Measurements from ENCODE around the gene TMEM200C. TPM values are rescaled to one million over a fixed set of nuclear protein-coding genes. Genes with fewer than 3 reads are reported as not detected.
"Not testable (repeated sequence)": the region's sequence is repeated elsewhere in the genome, so short reads cannot be mapped to it uniquely, and the experiment has no call there.

Gene TMEM200C
- total RNA-seq, 1 experiment from 2014 or later: 0.05 TPM

DNA sequence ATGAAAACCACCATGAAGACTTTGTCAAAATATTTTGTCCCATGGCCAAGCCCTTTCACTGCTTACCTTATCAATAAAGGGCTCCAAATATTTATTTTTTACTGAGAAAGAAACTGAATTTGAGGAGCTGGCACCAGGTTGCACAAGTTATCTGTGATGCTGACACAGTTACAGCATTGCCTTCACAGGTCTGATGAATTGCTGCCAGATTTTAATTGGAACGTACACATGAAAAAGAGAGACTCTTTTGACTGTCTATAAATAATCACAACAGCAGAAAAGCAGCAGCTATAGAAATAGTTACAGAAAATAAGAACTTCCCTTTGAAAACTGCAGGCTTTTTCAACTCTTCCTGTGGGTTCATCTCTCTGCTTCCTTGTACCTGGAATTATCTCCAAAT, 23.9 kb downstream of the TMEM200C start:
- BruUV-seq (replicated peaks): no TSS peak
- no peaks in the 10 kb centered on the region for H3K27me3 Mint-ChIP-seq (ENCODE audit: insufficient read depth, unreplicated experiment)
- no peaks in the 10 kb centered on the region for H3K9me3 Mint-ChIP-seq (ENCODE audit: unreplicated experiment)
- Histone ChIP-seq H3K9me3 (no peaks in the 10 kb centered on the region), H3K27me3 (replicated peaks; ENCODE audit: control insufficient read depth, insufficient read depth, low read length) (no peaks in the 10 kb centered on the region), H3K4me3 (ENCODE audit: low read depth, low read length) (no peak overlapping the region), H3K4me1 (no peaks in the 10 kb centered on the region), H3K36me3 (ENCODE audit: control insufficient read depth, insufficient read depth, low read length) (no peaks in the 10 kb centered on the region)
- intact Hi-C loops (cut with micrococcal nuclease; ENCODE audit: unreplicated experiment): no loop called here
- no peaks in the 10 kb centered on the region for H3K4me1 Mint-ChIP-seq (ENCODE audit: low read depth, unreplicated experiment)
- ChIA-PET CTCF (no interaction called here), POLR2A (no interaction called here)
- H3K36me3 Mint-ChIP-seq (ENCODE audit: insufficient read depth, unreplicated experiment): no peaks in the 10 kb centered on the region
- TF ChIP-seq, protein P1, sequence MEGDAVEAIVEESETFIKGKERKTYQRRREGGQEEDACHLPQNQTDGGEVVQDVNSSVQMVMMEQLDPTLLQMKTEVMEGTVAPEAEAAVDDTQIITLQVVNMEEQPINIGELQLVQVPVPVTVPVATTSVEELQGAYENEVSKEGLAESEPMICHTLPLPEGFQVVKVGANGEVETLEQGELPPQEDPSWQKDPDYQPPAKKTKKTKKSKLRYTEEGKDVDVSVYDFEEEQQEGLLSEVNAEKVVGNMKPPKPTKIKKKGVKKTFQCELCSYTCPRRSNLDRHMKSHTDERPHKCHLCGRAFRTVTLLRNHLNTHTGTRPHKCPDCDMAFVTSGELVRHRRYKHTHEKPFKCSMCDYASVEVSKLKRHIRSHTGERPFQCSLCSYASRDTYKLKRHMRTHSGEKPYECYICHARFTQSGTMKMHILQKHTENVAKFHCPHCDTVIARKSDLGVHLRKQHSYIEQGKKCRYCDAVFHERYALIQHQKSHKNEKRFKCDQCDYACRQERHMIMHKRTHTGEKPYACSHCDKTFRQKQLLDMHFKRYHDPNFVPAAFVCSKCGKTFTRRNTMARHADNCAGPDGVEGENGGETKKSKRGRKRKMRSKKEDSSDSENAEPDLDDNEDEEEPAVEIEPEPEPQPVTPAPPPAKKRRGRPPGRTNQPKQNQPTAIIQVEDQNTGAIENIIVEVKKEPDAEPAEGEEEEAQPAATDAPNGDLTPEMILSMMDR (IDR thresholded peaks at IDR 0.05; ENCODE audit: insufficient read depth in 1 of 2, low read depth in 1 of 2, low read length in 1 of 2, severe bottlenecking in 1 of 2, unreplicated experiment in 1 of 2): no peak
- no peak for DNase-seq
- H3K4me3 Mint-ChIP-seq (ENCODE audit: unreplicated experiment): no peak overlapping the region
- no peak overlapping the region for H3K27ac Mint-ChIP-seq (ENCODE audit: unreplicated experiment)

DNA sequence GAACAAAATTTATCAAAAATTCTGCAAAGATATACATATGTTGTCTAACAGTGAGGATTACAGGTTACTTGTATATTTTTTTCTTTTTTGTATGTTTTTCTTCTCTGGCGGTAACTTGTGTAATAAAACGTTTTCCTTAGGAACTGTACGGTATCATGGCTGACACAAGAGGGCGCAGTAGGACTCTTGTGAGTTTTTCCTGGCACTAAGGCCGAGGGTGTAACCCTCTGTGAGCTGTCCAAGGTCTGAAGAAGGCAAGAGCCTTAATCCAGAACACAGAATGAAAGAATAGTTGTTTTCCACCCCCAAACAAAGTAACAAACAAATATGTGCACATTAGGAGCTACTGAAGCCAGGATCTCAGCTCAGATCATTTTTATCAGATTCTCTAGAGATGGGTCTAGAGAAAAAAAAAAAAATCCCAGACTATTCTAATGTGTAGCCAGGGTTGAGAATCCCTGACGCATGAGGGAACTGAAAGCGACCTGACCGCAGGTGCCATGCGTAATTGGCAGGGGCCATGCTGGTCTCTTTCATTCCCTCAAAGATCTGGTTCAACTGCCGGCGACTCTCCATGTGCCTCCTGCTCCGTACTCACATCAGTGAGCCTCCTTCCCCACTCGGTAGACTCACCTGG, 27.0 kb downstream of the TMEM200C start:
- ChIA-PET POLR2A (no interaction called here), CTCF (interaction anchor here (0.6 to 0.7 kb wide), 4 partner anchors 11 to 533 kb away, joined by 3 to 5 read pairs (median 3); no protein-coding TSS in a partner anchor)
- Histone ChIP-seq H3K9me3 (no peaks in the 10 kb centered on the region), H3K27me3 (replicated peaks; ENCODE audit: control insufficient read depth, insufficient read depth, low read length) (no peaks in the 10 kb centered on the region), H3K4me1 (no peaks in the 10 kb centered on the region), H3K36me3 (ENCODE audit: control insufficient read depth, insufficient read depth, low read length) (no peaks in the 10 kb centered on the region), H3K4me3 (ENCODE audit: low read depth, low read length) (no peak overlapping the region)
- Mint-ChIP-seq H3K27ac (ENCODE audit: unreplicated experiment) (no peak overlapping the region), H3K9me3 (ENCODE audit: unreplicated experiment) (no peaks in the 10 kb centered on the region), H3K4me1 (ENCODE audit: low read depth, unreplicated experiment) (no peaks in the 10 kb centered on the region), H3K27me3 (ENCODE audit: insufficient read depth, unreplicated experiment) (no peaks in the 10 kb centered on the region), H3K36me3 (ENCODE audit: insufficient read depth, unreplicated experiment) (no peaks in the 10 kb centered on the region), H3K4me3 (ENCODE audit: unreplicated experiment) (no peak overlapping the region)
- DNase-seq: peak; percentile 77 to 78
- BruUV-seq (replicated peaks): no TSS peak
- TF ChIP-seq, protein P1 (IDR thresholded peaks at IDR 0.05; ENCODE audit: insufficient read depth in 1 of 2, low read depth in 1 of 2, low read length in 1 of 2, severe bottlenecking in 1 of 2, unreplicated experiment in 1 of 2): peak; percentile 70 to 76
- intact Hi-C loops (cut with micrococcal nuclease; ENCODE audit: unreplicated experiment): loop anchor here (1.0 kb wide), 3 partner anchors 351 to 653 kb away; no protein-coding TSS in a partner anchor

DNA sequence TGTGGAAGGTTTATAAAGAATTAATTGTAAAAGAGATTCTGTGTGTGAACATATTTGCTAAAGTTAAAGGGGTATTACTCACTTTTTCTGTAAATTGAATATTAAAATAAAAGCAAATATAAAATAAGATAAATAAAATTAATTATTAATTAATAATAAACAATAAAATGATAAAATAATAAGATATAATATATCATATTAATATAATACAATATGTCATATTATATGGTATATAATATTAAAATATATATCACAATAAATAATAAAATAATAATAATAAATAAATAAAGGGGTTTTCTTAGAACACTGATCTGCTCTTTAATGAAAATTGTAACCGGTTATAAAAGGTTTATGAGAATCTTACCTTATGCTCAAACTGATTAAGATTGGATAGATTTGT, 29.8 kb downstream of the TMEM200C start:
- H3K27me3 Mint-ChIP-seq (ENCODE audit: insufficient read depth, unreplicated experiment): no peaks in the 10 kb centered on the region
- no TSS peak for BruUV-seq (replicated peaks)
- Histone ChIP-seq H3K9me3 (no peaks in the 10 kb centered on the region), H3K36me3 (ENCODE audit: control insufficient read depth, insufficient read depth, low read length) (no peaks in the 10 kb centered on the region), H3K4me3 (ENCODE audit: low read depth, low read length) (no peak overlapping the region), H3K27me3 (replicated peaks; ENCODE audit: control insufficient read depth, insufficient read depth, low read length) (no peaks in the 10 kb centered on the region), H3K4me1 (no peaks in the 10 kb centered on the region)
- no peak for DNase-seq
- H3K36me3 Mint-ChIP-seq (ENCODE audit: insufficient read depth, unreplicated experiment): no peaks in the 10 kb centered on the region
- no peaks in the 10 kb centered on the region for H3K4me1 Mint-ChIP-seq (ENCODE audit: low read depth, unreplicated experiment)
- H3K4me3 Mint-ChIP-seq (ENCODE audit: unreplicated experiment): no peak overlapping the region
- intact Hi-C loops (cut with micrococcal nuclease; ENCODE audit: unreplicated experiment): no loop called here
- H3K9me3 Mint-ChIP-seq (ENCODE audit: unreplicated experiment): peaks cover 5% of the 10 kb centered on the region
- TF ChIP-seq, protein P1 (IDR thresholded peaks at IDR 0.05; ENCODE audit: insufficient read depth in 1 of 2, low read depth in 1 of 2, low read length in 1 of 2, severe bottlenecking in 1 of 2, unreplicated experiment in 1 of 2): no peak
- ChIA-PET CTCF (no interaction called here), POLR2A (no interaction called here)
- no peak overlapping the region for H3K27ac Mint-ChIP-seq (ENCODE audit: unreplicated experiment)

DNA sequence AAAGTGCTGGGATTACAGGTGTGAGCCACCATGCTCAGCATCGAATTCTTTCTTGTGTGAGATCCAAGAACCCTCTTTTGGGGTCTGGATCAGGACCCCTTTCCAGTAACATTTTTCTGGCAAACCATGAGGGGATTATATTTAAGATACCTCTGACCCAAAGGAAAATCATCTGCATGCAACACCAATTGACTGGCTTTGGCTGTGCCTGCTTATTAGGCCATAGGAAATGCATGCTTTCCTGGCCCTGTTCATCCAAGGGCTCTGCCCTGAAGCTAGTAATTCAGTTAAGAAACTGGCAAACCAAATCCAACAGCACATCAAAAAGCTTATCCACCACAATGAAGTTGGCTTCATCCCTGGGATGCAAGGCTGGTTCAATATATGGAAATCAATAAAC, 33.2 kb downstream of the TMEM200C start:
- CTCF ChIA-PET; H3K36me3 ChIP-seq (ENCODE audit: control insufficient read depth, insufficient read depth, low read length); H3K27me3 ChIP-seq (replicated peaks; ENCODE audit: control insufficient read depth, insufficient read depth, low read length); H3K36me3 Mint-ChIP-seq (ENCODE audit: insufficient read depth, unreplicated experiment); POLR2A ChIA-PET; H3K9me3 Mint-ChIP-seq (ENCODE audit: unreplicated experiment); H3K27ac Mint-ChIP-seq (ENCODE audit: unreplicated experiment); intact Hi-C loops (cut with micrococcal nuclease; ENCODE audit: unreplicated experiment); H3K4me3 Mint-ChIP-seq (ENCODE audit: unreplicated experiment); H3K4me3 ChIP-seq (ENCODE audit: low read depth, low read length); H3K27me3 Mint-ChIP-seq (ENCODE audit: insufficient read depth, unreplicated experiment); DNase-seq; BruUV-seq (replicated peaks); H3K4me1 Mint-ChIP-seq (ENCODE audit: low read depth, unreplicated experiment); H3K9me3 ChIP-seq; H3K4me1 ChIP-seq: not testable (repeated sequence)
